GM12878 (cell line): Measurements from ENCODE around the gene AP4B1.

Source experiments
- MTA2 ChIP-seq: fragments of 450-650 bp; IDR thresholded peaks from 2 replicates; pipeline ENCODE4 v1.6.1; 2016; ENCODE audit warnings: low read depth, mild to moderate bottlenecking, moderate library complexity
- NFYB ChIP-seq: IDR thresholded peaks from 2 replicates; pipeline ENCODE4 v1.6.1; 2011; ENCODE audit warnings: low read depth, mild to moderate bottlenecking, low read length, improper control_type of control experiment, moderate library complexity; ENCODE audit not compliant: insufficient read depth
- SP1 ChIP-seq: IDR thresholded peaks from one replicate; pipeline ENCODE4 v1.6.1; 2011; ENCODE audit warnings: low read depth, low read length
- ZNF217 ChIP-seq: fragments of 450-650 bp; IDR thresholded peaks from 2 replicates; pipeline ENCODE4 v1.6.1; 2017; ENCODE audit warnings: antibody characterized with exemption, mild to moderate bottlenecking
- ZNF24 ChIP-seq: fragments of 450-650 bp; IDR thresholded peaks from 2 replicates; pipeline ENCODE4 v1.6.1; 2017; ENCODE audit warnings: antibody characterized with exemption, mild to moderate bottlenecking
- TF ChIP-seq, protein P1 (sequence below): fragments of 450-650 bp; IDR thresholded peaks from 2 replicates; pipeline ENCODE4 v1.6.1; 2014; ENCODE audit warnings: mild to moderate bottlenecking
- TF ChIP-seq, protein P2 (sequence below), 3 experiments: IDR thresholded peaks in 2 of 3; conservative IDR thresholded peaks in 1 of 3; 2 replicates each; pipeline ENCODE4 v1.5.1; 2011; ENCODE audit warnings: low read depth in 3 of 3, low read length in 3 of 3, mild to moderate bottlenecking in 3 of 3, control low read depth in 2 of 3, moderate library complexity in 2 of 3, inconsistent platforms in 1 of 3, mixed read lengths in 1 of 3; ENCODE audit not compliant: control insufficient read depth in 2 of 3, insufficient read depth in 1 of 3; ENCODE audit errors: extremely low read depth in 1 of 3
- TF ChIP-seq, protein P3 (sequence below): IDR thresholded peaks from 2 replicates; pipeline ENCODE4 v1.6.1; 2012; ENCODE audit warnings: low read depth, low read length, improper control_type of control experiment

DNA sequence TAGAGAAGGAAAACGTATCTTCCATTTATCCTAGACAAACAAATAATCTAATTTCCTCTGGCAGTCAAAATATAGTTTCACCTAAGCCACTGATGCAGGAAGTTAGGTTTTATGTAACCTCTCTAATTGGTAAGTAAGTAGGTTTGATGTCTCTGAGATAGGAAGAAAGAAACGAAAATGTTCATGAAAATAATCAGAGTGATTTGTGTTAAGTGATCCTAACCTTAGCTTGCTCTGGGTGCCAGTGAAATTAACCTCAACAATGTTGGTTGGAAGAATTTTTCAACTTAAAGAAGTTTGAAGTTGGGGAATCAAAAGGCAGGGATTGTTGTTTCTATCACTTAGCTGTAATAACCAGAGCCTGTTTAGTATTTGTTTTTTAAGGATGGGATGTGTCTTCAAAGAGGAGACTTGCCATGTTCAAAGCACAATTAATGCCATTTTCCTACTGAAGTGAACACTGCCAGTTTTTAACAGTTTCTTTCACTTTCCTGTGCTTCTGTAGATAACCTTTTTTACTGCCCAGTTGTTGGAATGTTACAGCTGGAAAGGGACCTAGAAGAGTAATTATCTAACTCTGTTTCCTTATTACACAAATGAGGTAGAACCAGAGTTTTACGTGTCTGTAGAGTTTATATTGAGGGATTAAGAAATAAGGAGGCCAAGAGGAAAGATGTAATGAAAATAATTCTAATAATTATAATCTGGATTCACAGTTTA lies 42.9 kb upstream of the AP4B1 start:
- TF ChIP-seq, protein P1, sequence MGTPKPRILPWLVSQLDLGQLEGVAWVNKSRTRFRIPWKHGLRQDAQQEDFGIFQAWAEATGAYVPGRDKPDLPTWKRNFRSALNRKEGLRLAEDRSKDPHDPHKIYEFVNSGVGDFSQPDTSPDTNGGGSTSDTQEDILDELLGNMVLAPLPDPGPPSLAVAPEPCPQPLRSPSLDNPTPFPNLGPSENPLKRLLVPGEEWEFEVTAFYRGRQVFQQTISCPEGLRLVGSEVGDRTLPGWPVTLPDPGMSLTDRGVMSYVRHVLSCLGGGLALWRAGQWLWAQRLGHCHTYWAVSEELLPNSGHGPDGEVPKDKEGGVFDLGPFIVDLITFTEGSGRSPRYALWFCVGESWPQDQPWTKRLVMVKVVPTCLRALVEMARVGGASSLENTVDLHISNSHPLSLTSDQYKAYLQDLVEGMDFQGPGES, result no peak
- TF ChIP-seq, protein P2, sequence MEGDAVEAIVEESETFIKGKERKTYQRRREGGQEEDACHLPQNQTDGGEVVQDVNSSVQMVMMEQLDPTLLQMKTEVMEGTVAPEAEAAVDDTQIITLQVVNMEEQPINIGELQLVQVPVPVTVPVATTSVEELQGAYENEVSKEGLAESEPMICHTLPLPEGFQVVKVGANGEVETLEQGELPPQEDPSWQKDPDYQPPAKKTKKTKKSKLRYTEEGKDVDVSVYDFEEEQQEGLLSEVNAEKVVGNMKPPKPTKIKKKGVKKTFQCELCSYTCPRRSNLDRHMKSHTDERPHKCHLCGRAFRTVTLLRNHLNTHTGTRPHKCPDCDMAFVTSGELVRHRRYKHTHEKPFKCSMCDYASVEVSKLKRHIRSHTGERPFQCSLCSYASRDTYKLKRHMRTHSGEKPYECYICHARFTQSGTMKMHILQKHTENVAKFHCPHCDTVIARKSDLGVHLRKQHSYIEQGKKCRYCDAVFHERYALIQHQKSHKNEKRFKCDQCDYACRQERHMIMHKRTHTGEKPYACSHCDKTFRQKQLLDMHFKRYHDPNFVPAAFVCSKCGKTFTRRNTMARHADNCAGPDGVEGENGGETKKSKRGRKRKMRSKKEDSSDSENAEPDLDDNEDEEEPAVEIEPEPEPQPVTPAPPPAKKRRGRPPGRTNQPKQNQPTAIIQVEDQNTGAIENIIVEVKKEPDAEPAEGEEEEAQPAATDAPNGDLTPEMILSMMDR (IDR thresholded peaks at IDR 0.05 in 2 of 3, conservative IDR thresholded peaks at IDR 0.05 in 1 of 3; ENCODE audit: control insufficient read depth in 2 of 3, extremely low read depth in 1 of 3, insufficient read depth in 1 of 3, low read depth in 3 of 3, low read length in 3 of 3), result no peak
- TF ChIP-seq SP1, result no peak
- TF ChIP-seq, protein P3, sequence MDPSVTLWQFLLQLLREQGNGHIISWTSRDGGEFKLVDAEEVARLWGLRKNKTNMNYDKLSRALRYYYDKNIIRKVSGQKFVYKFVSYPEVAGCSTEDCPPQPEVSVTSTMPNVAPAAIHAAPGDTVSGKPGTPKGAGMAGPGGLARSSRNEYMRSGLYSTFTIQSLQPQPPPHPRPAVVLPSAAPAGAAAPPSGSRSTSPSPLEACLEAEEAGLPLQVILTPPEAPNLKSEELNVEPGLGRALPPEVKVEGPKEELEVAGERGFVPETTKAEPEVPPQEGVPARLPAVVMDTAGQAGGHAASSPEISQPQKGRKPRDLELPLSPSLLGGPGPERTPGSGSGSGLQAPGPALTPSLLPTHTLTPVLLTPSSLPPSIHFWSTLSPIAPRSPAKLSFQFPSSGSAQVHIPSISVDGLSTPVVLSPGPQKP, result no peak
- no peak for TF ChIP-seq ZNF217
- no peak for TF ChIP-seq MTA2
- TF ChIP-seq NFYB, result no peak
- no peak for TF ChIP-seq ZNF24
